Kidney tubule cell (primary cell): Measurements from ENCODE around the gene HLA-F.
A peak's percentile ranks its signal among the peaks of the same experiment; 100 is the strongest.

Experiments
- DNase-seq: peaks from one replicate; pipeline ENCODE4 v3.0.0-alpha.2; 2018; ENCODE audit warnings: low spot score

HLA-F gene

GRCh38 chr6:29763491-29764289 is 40.5 kb downstream of the HLA-F start:
- DNase-seq: peak; percentile 92

GRCh38 chr6:29764422-29765196 is 41.4 kb downstream of the HLA-F start:
- peak; percentile 59 for DNase-seq

- no peak for DNase-seq
Observed at GRCh38 chr6:29769336-29769735, 46.1 kb downstream of the HLA-F start.

GRCh38 chr6:29770306-29770705 is 47.1 kb downstream of the HLA-F start:
- no peak for DNase-seq

- DNase-seq: no peak
Observed at GRCh38 chr6:29776684-29777083, 53.5 kb downstream of the HLA-F start.
